OCI-LY1 (cell line): ENCODE results near the gene POLE2.

Source experiments
- H2AFZ ChIP-seq: fragments of 200-600 bp; sonication (generic), shearing (Covaris generic); 2 replicates; pipeline ENCODE4 v1.6.0; 2014; ENCODE audit warnings: antibody characterized with exemption, mild to moderate bottlenecking, low read length
- H3F3A ChIP-seq: fragments of 200-600 bp; sonication (generic), shearing (Covaris generic); 2 replicates; pipeline ENCODE4 v1.6.0; 2014; ENCODE audit warnings: mild to moderate bottlenecking, antibody characterized with exemption, low read length, moderate library complexity; ENCODE audit not compliant: insufficient read depth
- H3K27ac ChIP-seq: fragments of 200-600 bp; sonication (generic); 2 replicates; pipeline ENCODE4 v1.5.1; 2014; ENCODE audit warnings: low read length, mixed run types, mild to moderate bottlenecking, low read depth; ENCODE audit not compliant: poor library complexity, severe bottlenecking
- H3K27me3 ChIP-seq: fragments of 200-600 bp; sonication (generic); 2 replicates; pipeline ENCODE4 v1.6.0; 2014; ENCODE audit warnings: antibody characterized with exemption, mild to moderate bottlenecking, low read length, moderate library complexity; ENCODE audit not compliant: insufficient read depth
- H3K36me3 ChIP-seq: fragments of 200-600 bp; sonication (generic); 2 replicates; pipeline ENCODE4 v1.6.1; 2014; ENCODE audit warnings: mild to moderate bottlenecking, antibody characterized with exemption, low read length, moderate library complexity, mixed read lengths; ENCODE audit not compliant: insufficient read depth
- H3K4me1 ChIP-seq: fragments of 200-600 bp; sonication (generic); 2 replicates; pipeline ENCODE4 v1.5.1; 2014; ENCODE audit warnings: mild to moderate bottlenecking, low read length, moderate library complexity; ENCODE audit not compliant: insufficient read depth, severe bottlenecking
- H3K4me2 ChIP-seq: fragments of 200-600 bp; sonication (generic), shearing (Covaris generic); 2 replicates; pipeline ENCODE4 v1.6.1; 2014; ENCODE audit warnings: low read length
- H3K4me3 ChIP-seq: fragments of 200-600 bp; sonication (generic); 2 replicates; pipeline ENCODE4 v1.5.1; 2014; ENCODE audit warnings: low read length, low read depth, mild to moderate bottlenecking, mixed read lengths; ENCODE audit not compliant: poor library complexity, severe bottlenecking
- H3K79me2 ChIP-seq: fragments of 200-600 bp; shearing (Covaris generic); 2 replicates; pipeline ENCODE4 v1.6.1; 2016; ENCODE audit warnings: mixed run types, low read length, mixed read lengths; ENCODE audit not compliant: insufficient read depth
- H3K9ac ChIP-seq: fragments of 200-600 bp; sonication (generic), shearing (Covaris generic); 2 replicates; pipeline ENCODE4 v1.6.1; 2014; ENCODE audit warnings: mild to moderate bottlenecking, low read length, mixed read lengths
- H3K9me2 ChIP-seq: fragments of 200-600 bp; sonication (generic), shearing (Covaris generic); 2 replicates; pipeline ENCODE4 v1.6.1; 2014; ENCODE audit warnings: low read depth, mild to moderate bottlenecking, low read length, mixed read lengths
- H3K9me3 ChIP-seq: fragments of 200-600 bp; shearing (Covaris generic); 2 replicates; pipeline ENCODE4 v1.6.1; 2014; ENCODE audit warnings: low read length, mixed read lengths
- H4K20me1 ChIP-seq: fragments of 200-600 bp; sonication (generic), shearing (Covaris generic); 2 replicates; pipeline ENCODE4 v1.6.0; 2016; ENCODE audit warnings: mild to moderate bottlenecking, low read length; ENCODE audit not compliant: insufficient read depth
- CTCF ChIP-seq: fragments of 200-600 bp; sonication (generic), shearing (Covaris generic); IDR thresholded peaks from 2 replicates; pipeline ENCODE4 v1.5.1; 2017; ENCODE audit warnings: mild to moderate bottlenecking, antibody characterized with exemption, low read length, moderate library complexity, mixed read lengths
- EZH2 ChIP-seq: fragments of 200-600 bp; sonication (generic), shearing (Covaris generic); IDR thresholded peaks from 2 replicates; pipeline ENCODE4 v1.8.0; 2017; ENCODE audit warnings: borderline replicate concordance, mixed run types, mild to moderate bottlenecking, antibody characterized with exemption, low read length, moderate library complexity, mixed read lengths

Gene POLE2

GRCh38 chr14:49607583-49607982, 80.4 kb downstream of the POLE2 start:
- Histone ChIP-seq H3K9me3 (no peaks in the 10 kb centered on the region), H3K36me3 (peaks cover 73% of the 10 kb centered on the region), H3K27me3 (no peaks in the 10 kb centered on the region), H3K9me2 (no peaks in the 10 kb centered on the region), H3K27ac (no peak overlapping the region), H3K4me3 (no peak overlapping the region), H3K4me2 (no peak overlapping the region), H4K20me1 (no peaks in the 10 kb centered on the region), H3K79me2 (peaks cover 8% of the 10 kb centered on the region; the same call in 1 of the 2 replicates), H3K9ac (no peak overlapping the region), H2AFZ (no peak overlapping the region), H3K4me1 (peaks cover 7% of the 10 kb centered on the region), H3F3A (no peaks in the 10 kb centered on the region)
- TF ChIP-seq CTCF = no peak
- no peak for TF ChIP-seq EZH2

GRCh38 chr14:49598485-49599300, 89.3 kb downstream of the POLE2 start, which contains the start of gene LRR1:
Gene LRR1, plus strand, starts transcription at chr14:49598940. Its CDS starts 81 bp downstream, at chr14:49599021.
- Histone ChIP-seq H3K9me3 (no peaks in the 10 kb centered on the region), H3K36me3 (peaks cover 23% of the 10 kb centered on the region), H3K4me1 (peaks cover 27% of the 10 kb centered on the region), H2AFZ (no peak within 1 kb of the TSS), H3K9ac (peak within 1 kb of the TSS; percentile 99), H3K27me3 (no peaks in the 10 kb centered on the region), H3K4me2 (peak within 1 kb of the TSS; percentile 81), H3K79me2 (peaks cover 24% of the 10 kb centered on the region), H3K4me3 (peak within 1 kb of the TSS; percentile 98), H3K9me2 (no peaks in the 10 kb centered on the region), H3K27ac (peak within 1 kb of the TSS; percentile 90), H4K20me1 (no peaks in the 10 kb centered on the region), H3F3A (no peaks in the 10 kb centered on the region)
- TF ChIP-seq EZH2 (no peak), CTCF (no peak)

DNA sequence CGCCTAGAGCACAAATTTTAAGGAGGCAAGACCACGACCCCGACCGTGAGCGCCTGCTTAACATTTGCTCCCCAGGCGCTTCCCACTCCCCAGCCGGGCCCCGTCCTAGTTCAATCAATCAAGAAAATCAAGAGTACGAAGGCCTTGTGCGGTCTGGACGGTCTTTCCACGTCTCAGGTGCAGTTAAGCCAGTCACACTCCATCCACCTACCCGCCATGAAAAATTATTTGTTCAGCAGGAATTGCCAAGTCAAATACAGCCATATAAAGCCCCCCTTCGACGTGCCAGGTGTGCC, 89.9 kb downstream of the POLE2 start:
- no peaks in the 10 kb centered on the region for H3F3A ChIP-seq
- H3K9me3 ChIP-seq = no peaks in the 10 kb centered on the region
- peaks cover 24% of the 10 kb centered on the region for H3K79me2 ChIP-seq
- H3K27ac ChIP-seq = peak overlapping the region; percentile 90
- peak overlapping the region; percentile 98 for H3K4me3 ChIP-seq
- H3K9ac ChIP-seq = peak overlapping the region; percentile 99
- peaks cover 27% of the 10 kb centered on the region for H3K4me1 ChIP-seq
- TF ChIP-seq EZH2 = no peak
- TF ChIP-seq CTCF = no peak
- no peaks in the 10 kb centered on the region for H3K27me3 ChIP-seq
- no peaks in the 10 kb centered on the region for H4K20me1 ChIP-seq
- H3K36me3 ChIP-seq = peaks cover 20% of the 10 kb centered on the region; the same call in 1 of the 2 replicates
- no peak overlapping the region for H2AFZ ChIP-seq
- H3K9me2 ChIP-seq = no peaks in the 10 kb centered on the region
- peak overlapping the region; percentile 70 for H3K4me2 ChIP-seq
